A549 treated with dexamethasone at 1 μM for 4 hours (cell line): ENCODE results near the gene DIPK1B. TPM values are rescaled to one million over a fixed set of nuclear protein-coding genes. Genes with fewer than 3 reads are reported as not detected.

Source experiments
- total RNA-seq: library from RNA; stranded (reverse); fragments of 200-300 nt; extraction: Qiagen RNA extraction; gene quantifications from 5 replicates; pipeline ENCODE4 v1.2.3, GENCODE V29; 2022

Gene DIPK1B
- total RNA-seq = 6.2 to 8.5 TPM (median 7.3 TPM) in 5 replicates

GRCh38 chr9:136711751-136712689, at the start of gene DIPK1B:
TSS of gene DIPK1B (plus strand) at chr9:136712572. CDS start at chr9:136712666, 94 bp downstream.

DNA sequence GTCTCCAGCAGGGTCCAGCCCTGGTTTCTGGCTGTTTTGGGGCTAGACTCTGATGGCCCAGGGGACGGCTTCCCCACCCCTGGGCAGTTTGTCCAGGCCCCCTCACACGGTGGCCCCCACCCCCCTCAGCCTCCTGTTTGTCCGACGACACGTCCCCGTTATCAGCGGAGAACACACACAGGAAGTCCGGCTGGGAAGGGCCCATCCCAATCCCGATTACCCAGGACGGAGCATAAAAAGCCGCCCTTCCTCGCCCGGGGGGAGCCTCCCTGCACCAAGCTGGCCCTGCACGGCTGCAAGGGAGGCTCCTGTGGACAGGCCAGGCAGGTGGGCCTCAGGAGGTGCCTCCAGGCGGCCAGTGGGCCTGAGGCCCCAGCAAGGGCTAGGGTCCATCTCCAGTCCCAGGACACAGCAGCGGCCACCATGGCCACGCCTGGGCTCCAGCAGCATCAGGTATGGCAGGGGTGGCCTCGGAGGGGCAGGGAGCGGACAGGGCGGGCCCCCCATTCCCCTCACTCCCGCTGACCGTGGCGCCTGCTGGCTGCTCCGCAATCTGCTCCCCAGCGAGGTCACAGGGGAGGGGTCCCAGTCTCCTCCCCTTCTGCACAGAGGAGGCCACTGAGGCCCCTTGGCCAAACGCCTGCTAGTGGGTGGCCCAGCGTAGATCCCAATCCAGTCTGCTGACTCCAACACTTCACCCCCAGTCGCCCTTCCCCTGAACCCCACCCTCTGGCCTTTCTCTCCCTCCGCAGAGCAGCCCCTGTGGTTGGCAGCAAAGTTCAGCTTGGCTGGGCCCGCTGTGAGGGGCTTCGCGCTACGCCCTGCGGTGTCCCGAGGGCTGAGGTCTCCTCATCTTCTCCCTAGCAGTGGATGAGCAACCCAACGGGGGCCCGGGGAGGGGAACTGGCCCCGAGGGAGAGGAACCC, 49.5 kb upstream of the DIPK1B start, which contains the start of gene EGFL7:
TSS of gene EGFL7 (plus strand) at position 261 of the 926 bp plus-strand sequence. CDS start 5,367 bp downstream, outside the sequence.

GRCh38 chr9:136686794-136687711, 25.3 kb upstream of the DIPK1B start, which contains the start of gene AGPAT2:
TSS of gene AGPAT2 (minus strand) at chr9:136687457. CDS start at chr9:136687357, 100 bp downstream.

DNA sequence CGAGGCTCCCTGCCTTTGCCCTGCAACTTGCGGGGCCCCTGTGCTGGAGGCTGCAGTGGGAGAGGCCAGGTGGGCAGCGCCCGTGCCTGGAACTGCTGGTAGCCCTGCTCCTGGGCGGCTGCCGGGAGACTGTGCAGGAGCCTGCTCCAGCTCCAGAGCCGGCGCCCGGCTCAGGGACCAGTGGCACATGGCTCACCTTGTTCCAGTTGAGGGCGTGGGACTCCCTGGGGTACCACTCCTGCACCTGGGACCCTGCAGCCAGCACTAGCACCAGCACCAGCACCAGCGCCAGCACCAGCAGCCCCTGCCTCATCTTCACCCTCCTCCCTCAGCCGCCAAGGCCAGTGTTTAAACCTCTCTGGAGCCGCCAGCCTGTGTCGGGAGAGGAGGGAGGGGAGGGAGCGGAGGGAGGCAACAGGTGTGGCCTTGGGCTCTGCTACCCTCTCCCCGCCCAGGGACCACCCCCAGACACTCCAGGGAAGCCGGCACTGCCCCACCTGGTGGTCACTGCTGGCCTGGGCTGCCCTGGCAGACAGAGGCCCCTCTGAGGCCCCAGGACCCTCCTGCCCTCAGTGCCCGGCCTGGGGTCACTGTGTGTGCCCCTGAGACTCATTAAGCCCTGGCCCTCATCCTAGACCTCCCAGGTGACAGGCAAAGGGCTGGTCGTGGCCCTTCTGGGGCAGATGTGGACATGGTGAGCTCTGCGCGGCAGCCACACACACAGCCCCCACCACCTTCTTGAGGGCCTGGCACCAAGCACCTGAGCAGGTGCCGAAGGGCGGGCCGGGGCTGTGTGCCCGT, 30.4 kb downstream of the DIPK1B start, which contains the start of gene LCN10:
TSS of gene LCN10 (minus strand) at position 350 of the 801 bp plus-strand sequence. CDS start at position 313, 37 bp downstream.

GRCh38 chr9:136748201-136748600, 35.8 kb downstream of the DIPK1B start, which contains the start of gene LCN6:
TSS of gene LCN6 (minus strand) at chr9:136748525. CDS start at chr9:136748483, 42 bp downstream.

GRCh38 chr9:136764301-136764891, 52.0 kb downstream of the DIPK1B start, which contains the start of gene LCN15:
TSS of gene LCN15 (minus strand) at chr9:136764518. CDS start at chr9:136764488, 30 bp downstream.

Other genes starting within 250 kb of the DIPK1B start
- 44.7 to 63.5 TPM (median 63.0 TPM) in 5 replicates for gene SEC16A, start 229.5 kb upstream of the DIPK1B start, total RNA-seq
- 6.5 to 13.7 TPM (median 13.2 TPM) in 5 replicates for gene NOTCH1, start 166.5 kb upstream of the DIPK1B start, total RNA-seq
- gene EGFL7, start 49.7 kb upstream of the DIPK1B start, total RNA-seq = 35.0 to 54.9 TPM (median 51.5 TPM) in 5 replicates
- gene AGPAT2, start 25.1 kb upstream of the DIPK1B start, total RNA-seq = 63.7 to 100 TPM (median 98.4 TPM) in 5 replicates
- gene LCN10, start 30.4 kb downstream of the DIPK1B start, total RNA-seq = 0.04 TPM in 1 of 5 replicates, not detected in the others
- not detected in 5 replicates for gene LCN6, start 36.0 kb downstream of the DIPK1B start, total RNA-seq
- gene LCN8, start 45.7 kb downstream of the DIPK1B start, total RNA-seq = not detected in 5 replicates
- gene LCN15, start 51.9 kb downstream of the DIPK1B start, total RNA-seq = 0.09 TPM in 2 of 5 replicates, not detected in the others
- 62.2 to 73.5 TPM (median 69.2 TPM) in 5 replicates for gene TMEM141, start 78.8 kb downstream of the DIPK1B start, total RNA-seq
- 0.11 to 0.43 TPM (median 0.27 TPM) in 5 replicates for gene CCDC183, start 83.8 kb downstream of the DIPK1B start, total RNA-seq
- 58.8 to 88.7 TPM (median 79.5 TPM) in 5 replicates for gene RABL6, start 95.4 kb downstream of the DIPK1B start, total RNA-seq
- gene AJM1, start 129.9 kb downstream of the DIPK1B start, total RNA-seq = 3.2 to 4.8 TPM (median 4.3 TPM) in 5 replicates
- gene PHPT1, start 136.8 kb downstream of the DIPK1B start, total RNA-seq = 263 to 301 TPM (median 279 TPM) in 5 replicates
- gene MAMDC4, start 139.8 kb downstream of the DIPK1B start, total RNA-seq = 1.3 to 4.3 TPM (median 3.4 TPM) in 5 replicates
- 486 to 542 TPM (median 487 TPM) in 5 replicates for gene EDF1, start 153.7 kb downstream of the DIPK1B start, total RNA-seq
- 34.2 to 59.3 TPM (median 51.5 TPM) in 5 replicates for gene TRAF2, start 173.9 kb downstream of the DIPK1B start, total RNA-seq
- 57.0 to 103 TPM (median 97.7 TPM) in 5 replicates for gene FBXW5, start 232.2 kb downstream of the DIPK1B start, total RNA-seq
- 0.42 to 1.4 TPM (median 1.0 TPM) in 5 replicates for gene C8G, start 232.7 kb downstream of the DIPK1B start, total RNA-seq
- 0.48 to 1.6 TPM (median 1.3 TPM) in 5 replicates for gene LCN12, start 239.7 kb downstream of the DIPK1B start, total RNA-seq